Ovary (tissue), 10 donors: Measurements from ENCODE around the gene ADAD2. TPM values are rescaled to one million over a fixed set of nuclear protein-coding genes. Genes with fewer than 3 reads are reported as not detected.

ENCODE experiments used
- DNase-seq, 5 donors: peaks; one replicate each; pipeline ENCODE4 v3.0.0-alpha.2; 2019 to 2020
- H3K27ac ChIP-seq, 2 donors: fragments of 200-600 bp; one replicate each; pipeline versions ENCODE4 v1.5.1 to v1.8.0; 2019 to 2022
- H3K27me3 ChIP-seq: fragments of 200-600 bp; one replicate; pipeline ENCODE4 v1.8.0; 2022
- H3K36me3 ChIP-seq: fragments of 200-600 bp; sonication (generic); one replicate; pipeline ENCODE4 v1.5.1; 2019
- H3K4me1 ChIP-seq: one replicate; pipeline ENCODE4 v1.8.1; 2013; ENCODE audit warnings: mild to moderate bottlenecking, moderate library complexity; ENCODE audit not compliant: insufficient read depth
- H3K4me3 ChIP-seq: fragments of 200-600 bp; sonication (generic); one replicate; pipeline ENCODE4 v1.5.1; 2017
- H3K9me3 ChIP-seq, 2 donors: fragments of 200-600 bp in 1 of 2; sonication (generic) in 1 of 2; one replicate each; pipeline versions ENCODE4 v1.5.1 to v1.8.1; 2013 to 2019; ENCODE audit warnings: mild to moderate bottlenecking in 1 of 2, moderate library complexity in 1 of 2
- EP300 ChIP-seq: sonication (generic); formaldehyde crosslinking; IDR thresholded peaks from one replicate; pipeline ENCODE4 v1.6.1; 2017; ENCODE audit warnings: antibody characterized with exemption
- POLR2A ChIP-seq: fragments of 450-650 bp; IDR thresholded peaks from one replicate; pipeline ENCODE4 v1.6.1; 2017; ENCODE audit warnings: antibody characterized with exemption, mild to moderate bottlenecking, moderate library complexity
- WGBS, 3 donors: extraction: QIAGEN DNeasy Blood & Tissue Kit in 1 of 3; methylation state at CpG; one replicate each; pipeline versions ENCODE4 v1.1.5 to v1.1.7; 2013 to 2017; 5-methylcytosine and 5-hydroxymethylcytosine counted together
- intact Hi-C, 4 donors: fragments of 100-400 bp; cut with DNase I; formaldehyde crosslinking; loops; one replicate each; pipeline versions ENCODE4 v1.11.0 to v1.15.1; 2022 to 2023
- long read RNA-seq, 3 donors: library from polyadenylated mRNA in 2 of 3; unstranded in 2 of 3; transcript quantifications; one replicate each; pipeline ENCODE4 v2.0.0 and lab custom pipeline, GENCODE V29; 2021 to 2026
- polyA plus RNA-seq, 2 donors: library from polyadenylated mRNA; stranded (reverse); fragments of 200-250 nt in 1 of 2; fragments of 350-450 nt in 1 of 2; fragmentation: Illumina TruSeq in 1 of 2; extraction: RNeasy Lipid Tissue Mini Kit (QIAGEN cat#74804) in 1 of 2; gene quantifications; one replicate each; pipeline ENCODE4 v1.2.3, GENCODE V29; 2013 to 2014
- total RNA-seq, 7 donors: library from RNA; depleted of rRNA in 2 of 7; stranded (reverse); fragments of >200 nt in 2 of 7; fragmentation: NEBNext Ultra II Directional in 3 of 7; extraction: Animal tissue kit (Norgen Biotek cat#: 25700) in 3 of 7; gene quantifications; one replicate each; pipeline versions ENCODE4 v1.1.0 to v1.2.4, GENCODE V29; 2016 to 2023
- TF ChIP-seq, protein P1 (sequence below), 3 donors: fragments of 450-650 bp in 2 of 3; fragments of 200-600 bp in 1 of 3; IDR thresholded peaks; one replicate each; pipeline versions ENCODE4 v1.5.1 to v1.8.0; 2016 to 2022; ENCODE audit warnings: antibody characterized with exemption in 3 of 3, mild to moderate bottlenecking in 1 of 3
- donor health status: DM: no; HTN: no; CAD: no; lungs with moderate emphysema.
- donor health status: DM: no; HTN: no; CAD: no.
- donor health status: Bipolar disorder and iron deficiency.
- donor health status: DM: yes; HTN: yes; CAD: no.
- donor health status: DM: no; HTN: no; CAD: no.
- donor health status: DM: yes; HTN: yes; CAD: no.

ADAD2 gene
- total RNA-seq (under 1 TPM in 2 of 7 donors, not detected in 5; 0.71 to 0.97 TPM), polyA plus RNA-seq (1 to 10 TPM in 1 of 2 donors, under 1 TPM in 1; 0.12 to 2.0 TPM)
- long read RNA-seq, donor 1 = 0 reads
- long read RNA-seq, donor 2, transcript ADAD2-202 (10 exons, 1,995 nt) = major isoform, 5 of 14 reads
- long read RNA-seq, donor 2, partial matches to known transcripts = 5 of 14 reads
- long read RNA-seq, donor 2, other reads (novel, unspliced or antisense) = 0 of 14 reads
- long read RNA-seq, donor 3 = 0 reads

DNA sequence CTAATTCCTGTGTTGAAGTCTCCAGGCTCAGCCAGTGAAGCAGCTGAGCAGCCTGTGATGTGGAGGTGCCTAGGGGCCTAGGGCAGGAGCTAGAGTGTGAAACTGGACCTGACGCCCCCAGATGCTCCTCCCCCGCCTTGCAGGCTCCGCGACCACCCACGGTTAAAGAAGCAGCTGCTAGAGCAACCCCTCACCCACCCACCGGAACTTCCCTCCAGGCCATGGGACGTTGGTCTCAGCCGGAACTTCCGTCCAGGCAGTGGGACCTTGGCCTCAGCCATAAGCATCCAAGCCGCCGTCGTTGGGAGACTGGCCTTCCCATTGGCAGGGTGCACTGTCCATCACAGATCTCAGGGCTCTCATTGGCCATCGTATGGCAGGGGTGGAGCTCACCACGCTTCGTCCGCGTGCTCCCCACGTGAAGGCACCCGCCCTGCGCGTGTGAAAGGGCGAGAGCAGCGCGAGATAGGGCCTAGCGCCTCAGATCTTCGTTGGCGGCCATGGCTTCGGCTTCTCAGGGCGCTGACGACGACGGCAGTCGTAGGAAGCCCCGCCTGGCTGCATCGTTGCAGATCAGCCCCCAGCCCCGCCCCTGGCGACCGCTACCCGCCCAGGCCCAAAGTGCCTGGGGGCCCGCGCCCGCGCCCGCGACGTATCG lies at the start of gene ADAD2:
Gene ADAD2 (plus strand): TSS at position 427 of the 658 bp plus-strand sequence. CDS start 74 bp downstream, at position 501.
- Histone ChIP-seq H3K4me1 (peaks cover 1% of the 10 kb centered on the region), H3K27me3 (no peaks in the 10 kb centered on the region), H3K36me3 (no peaks in the 10 kb centered on the region), H3K4me3 (no peak within 1 kb of the TSS), H3K9me3 (no peaks in the 10 kb centered on the region), H3K27ac (no peak within 1 kb of the TSS)
- intact Hi-C loops = no loop called here
- TF ChIP-seq POLR2A (no peak), EP300 (no peak)
- TF ChIP-seq, protein P1, sequence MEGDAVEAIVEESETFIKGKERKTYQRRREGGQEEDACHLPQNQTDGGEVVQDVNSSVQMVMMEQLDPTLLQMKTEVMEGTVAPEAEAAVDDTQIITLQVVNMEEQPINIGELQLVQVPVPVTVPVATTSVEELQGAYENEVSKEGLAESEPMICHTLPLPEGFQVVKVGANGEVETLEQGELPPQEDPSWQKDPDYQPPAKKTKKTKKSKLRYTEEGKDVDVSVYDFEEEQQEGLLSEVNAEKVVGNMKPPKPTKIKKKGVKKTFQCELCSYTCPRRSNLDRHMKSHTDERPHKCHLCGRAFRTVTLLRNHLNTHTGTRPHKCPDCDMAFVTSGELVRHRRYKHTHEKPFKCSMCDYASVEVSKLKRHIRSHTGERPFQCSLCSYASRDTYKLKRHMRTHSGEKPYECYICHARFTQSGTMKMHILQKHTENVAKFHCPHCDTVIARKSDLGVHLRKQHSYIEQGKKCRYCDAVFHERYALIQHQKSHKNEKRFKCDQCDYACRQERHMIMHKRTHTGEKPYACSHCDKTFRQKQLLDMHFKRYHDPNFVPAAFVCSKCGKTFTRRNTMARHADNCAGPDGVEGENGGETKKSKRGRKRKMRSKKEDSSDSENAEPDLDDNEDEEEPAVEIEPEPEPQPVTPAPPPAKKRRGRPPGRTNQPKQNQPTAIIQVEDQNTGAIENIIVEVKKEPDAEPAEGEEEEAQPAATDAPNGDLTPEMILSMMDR (IDR thresholded peaks at IDR 0.05) = no peak
- WGBS, 3 donors = 87 to 92% (median 91%) methylated on average over 44 to 47 of the region's 47 CpGs
- no peak for DNase-seq

DNA sequence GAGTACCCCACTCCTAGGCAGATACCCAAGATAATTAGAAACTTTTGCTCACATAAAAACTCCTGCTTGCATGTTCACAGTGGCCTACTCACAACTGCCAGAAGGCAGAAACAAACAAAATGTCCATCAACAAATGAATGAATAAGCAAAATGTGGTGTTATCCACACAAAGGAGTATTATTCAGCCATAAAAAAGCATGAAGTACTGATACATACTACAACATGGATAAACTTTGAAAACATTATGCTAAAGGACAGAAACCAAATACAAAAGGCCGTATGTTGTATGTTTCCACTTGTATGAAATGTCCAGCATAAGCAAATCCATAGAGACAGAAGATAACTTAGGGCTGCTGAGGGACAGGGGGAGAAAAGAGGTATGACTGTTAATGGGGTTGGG lies 47.9 kb upstream of the ADAD2 start:
- DNase-seq = no peak
- intact Hi-C loops = no loop called here
- H3K9me3 ChIP-seq = no peaks in the 10 kb centered on the region
- 95 to 98% (median 96%) methylated on average over 1 of the region's 1 CpG for WGBS, 3 donors
- TF ChIP-seq EP300 (no peak), POLR2A (no peak)
- TF ChIP-seq, protein P1 (IDR thresholded peaks at IDR 0.05) = no peak
- no peaks in the 10 kb centered on the region for H3K27me3 ChIP-seq
- no peaks in the 10 kb centered on the region for H3K36me3 ChIP-seq
- no peak overlapping the region for H3K27ac ChIP-seq
- peaks cover 5% of the 10 kb centered on the region for H3K4me1 ChIP-seq
- no peak overlapping the region for H3K4me3 ChIP-seq

DNA sequence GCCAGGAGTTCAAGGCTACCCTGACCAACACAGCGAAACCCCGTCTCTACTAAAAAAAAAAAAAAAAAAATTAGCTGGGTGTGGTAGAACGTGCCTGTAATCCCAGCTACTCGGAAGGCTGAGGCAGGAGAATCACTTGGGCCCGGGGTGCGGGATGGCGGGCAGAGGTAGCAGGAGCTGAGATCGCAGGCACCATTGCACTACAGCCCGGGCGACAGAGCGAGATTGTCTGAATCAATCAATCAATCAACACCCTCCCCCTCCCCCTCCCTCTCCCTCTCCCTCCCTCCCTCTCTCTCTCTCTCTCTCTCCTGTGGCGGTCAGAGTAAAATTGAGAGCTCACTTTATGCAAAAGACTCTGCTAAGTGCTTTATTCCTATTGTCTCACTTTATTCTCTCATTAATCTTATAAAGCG lies 47.2 kb upstream of the ADAD2 start:
- Histone ChIP-seq H3K27me3 (no peaks in the 10 kb centered on the region), H3K9me3 (no peaks in the 10 kb centered on the region), H3K4me3 (peak overlapping the region; percentile 70), H3K36me3 (no peaks in the 10 kb centered on the region), H3K4me1 (peaks cover 5% of the 10 kb centered on the region), H3K27ac (peak overlapping the region in 1 of 2 donors; percentile 79)
- WGBS, 3 donors = 9 to 13% (median 13%) methylated on average over 13 of the region's 13 CpGs
- DNase-seq = peak in 1 of 5 donors; percentile 52
- intact Hi-C loops = no loop called here
- TF ChIP-seq POLR2A (no peak), EP300 (no peak)
- TF ChIP-seq, protein P1 (IDR thresholded peaks at IDR 0.05) = no peak

DNA sequence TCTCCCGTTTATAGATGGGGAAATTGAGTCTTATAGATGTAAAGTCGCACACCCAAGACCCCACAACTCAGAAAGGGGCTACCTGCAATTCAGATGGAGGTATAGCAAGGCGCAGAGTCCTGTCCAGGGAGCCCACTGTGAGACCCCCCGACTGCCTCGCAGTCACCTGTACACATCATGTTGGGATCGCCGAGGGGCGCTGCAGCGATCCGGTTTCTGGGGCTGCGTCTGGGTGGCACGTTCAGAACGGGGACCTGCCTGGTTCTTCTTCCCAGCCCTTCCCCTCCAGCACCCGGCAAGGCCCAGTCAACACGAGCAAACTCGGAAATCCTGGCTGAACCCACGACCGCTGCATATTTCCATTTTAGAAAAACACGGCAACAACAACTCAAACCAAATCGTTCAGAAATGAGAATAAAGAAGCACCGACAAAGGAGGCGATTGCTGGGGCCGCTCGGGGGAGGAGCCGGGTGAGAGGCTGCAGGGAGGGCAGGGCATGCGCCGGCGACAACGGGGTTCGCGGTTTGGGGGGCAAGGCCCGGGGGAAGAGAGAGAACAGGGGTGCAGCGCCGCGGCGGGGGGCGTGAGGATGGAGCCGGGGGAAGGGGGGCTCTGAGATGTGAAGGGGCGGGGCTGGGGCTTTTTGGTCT lies 46.6 kb upstream of the ADAD2 start:
- no peaks in the 10 kb centered on the region for H3K27me3 ChIP-seq
- H3K9me3 ChIP-seq = no peaks in the 10 kb centered on the region
- intact Hi-C loops = no loop called here
- H3K4me1 ChIP-seq = peaks cover 2% of the 10 kb centered on the region
- WGBS, 3 donors = 1% methylated on average over 33 to 39 of the region's 39 CpGs
- peak in 4 of 5 donors; percentile 19 to 50 (median 42) for DNase-seq
- TF ChIP-seq, protein P1 (IDR thresholded peaks at IDR 0.05) = no peak
- no peak for TF ChIP-seq EP300
- no peak for TF ChIP-seq POLR2A
- peak overlapping the region; percentile 69 to 79 for H3K27ac ChIP-seq
- H3K36me3 ChIP-seq = no peaks in the 10 kb centered on the region
- H3K4me3 ChIP-seq = peak overlapping the region; percentile 70
